Measurements from ENCODE around the gene LHFPL6.

GRCh38 chr13:39618561-39618960 is 15.6 kb upstream of the LHFPL6 start:
- TF ChIP-seq CTCF (IDR thresholded peaks at IDR 0.05) (no peak), POLR2AphosphoS5 (IDR thresholded peaks at IDR 0.05) (no peak), EP300 (IDR thresholded peaks at IDR 0.05) (no peak), POLR2A (IDR thresholded peaks at IDR 0.05) (no peak)
